ENCODE data around the gene SMIM36.

- TF ChIP-seq, protein P1, sequence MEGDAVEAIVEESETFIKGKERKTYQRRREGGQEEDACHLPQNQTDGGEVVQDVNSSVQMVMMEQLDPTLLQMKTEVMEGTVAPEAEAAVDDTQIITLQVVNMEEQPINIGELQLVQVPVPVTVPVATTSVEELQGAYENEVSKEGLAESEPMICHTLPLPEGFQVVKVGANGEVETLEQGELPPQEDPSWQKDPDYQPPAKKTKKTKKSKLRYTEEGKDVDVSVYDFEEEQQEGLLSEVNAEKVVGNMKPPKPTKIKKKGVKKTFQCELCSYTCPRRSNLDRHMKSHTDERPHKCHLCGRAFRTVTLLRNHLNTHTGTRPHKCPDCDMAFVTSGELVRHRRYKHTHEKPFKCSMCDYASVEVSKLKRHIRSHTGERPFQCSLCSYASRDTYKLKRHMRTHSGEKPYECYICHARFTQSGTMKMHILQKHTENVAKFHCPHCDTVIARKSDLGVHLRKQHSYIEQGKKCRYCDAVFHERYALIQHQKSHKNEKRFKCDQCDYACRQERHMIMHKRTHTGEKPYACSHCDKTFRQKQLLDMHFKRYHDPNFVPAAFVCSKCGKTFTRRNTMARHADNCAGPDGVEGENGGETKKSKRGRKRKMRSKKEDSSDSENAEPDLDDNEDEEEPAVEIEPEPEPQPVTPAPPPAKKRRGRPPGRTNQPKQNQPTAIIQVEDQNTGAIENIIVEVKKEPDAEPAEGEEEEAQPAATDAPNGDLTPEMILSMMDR (conservative IDR thresholded peaks at IDR 0.05; ENCODE audit: low read depth in 2 of 2), result no peak
- TF ChIP-seq, protein P2, sequence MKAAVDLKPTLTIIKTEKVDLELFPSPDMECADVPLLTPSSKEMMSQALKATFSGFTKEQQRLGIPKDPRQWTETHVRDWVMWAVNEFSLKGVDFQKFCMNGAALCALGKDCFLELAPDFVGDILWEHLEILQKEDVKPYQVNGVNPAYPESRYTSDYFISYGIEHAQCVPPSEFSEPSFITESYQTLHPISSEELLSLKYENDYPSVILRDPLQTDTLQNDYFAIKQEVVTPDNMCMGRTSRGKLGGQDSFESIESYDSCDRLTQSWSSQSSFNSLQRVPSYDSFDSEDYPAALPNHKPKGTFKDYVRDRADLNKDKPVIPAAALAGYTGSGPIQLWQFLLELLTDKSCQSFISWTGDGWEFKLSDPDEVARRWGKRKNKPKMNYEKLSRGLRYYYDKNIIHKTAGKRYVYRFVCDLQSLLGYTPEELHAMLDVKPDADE (IDR thresholded peaks at IDR 0.05), result no peak
- no peak for TF ChIP-seq CREB1 (CRISPR knock-in tag; IDR thresholded peaks at IDR 0.05; ENCODE audit: low read depth)
- no peak for TF ChIP-seq EZH2 (IDR thresholded peaks at IDR 0.05; ENCODE audit: low read depth, unreplicated experiment)
- TF ChIP-seq POLR2AphosphoS5 (IDR thresholded peaks at IDR 0.05; ENCODE audit: low read depth), result no peak
- TF ChIP-seq EZH2phosphoT487 (IDR thresholded peaks at IDR 0.05; ENCODE audit: unreplicated experiment), result no peak
- TF ChIP-seq, protein P3, sequence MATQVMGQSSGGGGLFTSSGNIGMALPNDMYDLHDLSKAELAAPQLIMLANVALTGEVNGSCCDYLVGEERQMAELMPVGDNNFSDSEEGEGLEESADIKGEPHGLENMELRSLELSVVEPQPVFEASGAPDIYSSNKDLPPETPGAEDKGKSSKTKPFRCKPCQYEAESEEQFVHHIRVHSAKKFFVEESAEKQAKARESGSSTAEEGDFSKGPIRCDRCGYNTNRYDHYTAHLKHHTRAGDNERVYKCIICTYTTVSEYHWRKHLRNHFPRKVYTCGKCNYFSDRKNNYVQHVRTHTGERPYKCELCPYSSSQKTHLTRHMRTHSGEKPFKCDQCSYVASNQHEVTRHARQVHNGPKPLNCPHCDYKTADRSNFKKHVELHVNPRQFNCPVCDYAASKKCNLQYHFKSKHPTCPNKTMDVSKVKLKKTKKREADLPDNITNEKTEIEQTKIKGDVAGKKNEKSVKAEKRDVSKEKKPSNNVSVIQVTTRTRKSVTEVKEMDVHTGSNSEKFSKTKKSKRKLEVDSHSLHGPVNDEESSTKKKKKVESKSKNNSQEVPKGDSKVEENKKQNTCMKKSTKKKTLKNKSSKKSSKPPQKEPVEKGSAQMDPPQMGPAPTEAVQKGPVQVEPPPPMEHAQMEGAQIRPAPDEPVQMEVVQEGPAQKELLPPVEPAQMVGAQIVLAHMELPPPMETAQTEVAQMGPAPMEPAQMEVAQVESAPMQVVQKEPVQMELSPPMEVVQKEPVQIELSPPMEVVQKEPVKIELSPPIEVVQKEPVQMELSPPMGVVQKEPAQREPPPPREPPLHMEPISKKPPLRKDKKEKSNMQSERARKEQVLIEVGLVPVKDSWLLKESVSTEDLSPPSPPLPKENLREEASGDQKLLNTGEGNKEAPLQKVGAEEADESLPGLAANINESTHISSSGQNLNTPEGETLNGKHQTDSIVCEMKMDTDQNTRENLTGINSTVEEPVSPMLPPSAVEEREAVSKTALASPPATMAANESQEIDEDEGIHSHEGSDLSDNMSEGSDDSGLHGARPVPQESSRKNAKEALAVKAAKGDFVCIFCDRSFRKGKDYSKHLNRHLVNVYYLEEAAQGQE (IDR thresholded peaks at IDR 0.05; ENCODE audit: unreplicated experiment), result no peak
- no peak for TF ChIP-seq ZNF331 (CRISPR knock-in tag; IDR thresholded peaks at IDR 0.05; ENCODE audit: low read depth)
- TF ChIP-seq JUNB (IDR thresholded peaks at IDR 0.05; ENCODE audit: unreplicated experiment), result no peak
- TF ChIP-seq ZNF114 (CRISPR knock-in tag; IDR thresholded peaks at IDR 0.05), result no peak
- TF ChIP-seq STAT1 (IDR thresholded peaks at IDR 0.05; ENCODE audit: unreplicated experiment), result no peak
- TF ChIP-seq ZNF462 (CRISPR knock-in tag; IDR thresholded peaks at IDR 0.05), result no peak
- TF ChIP-seq NANOG (IDR thresholded peaks at IDR 0.05; ENCODE audit: borderline replicate concordance), result no peak
These were observed 99.8 kb downstream of the SMIM36 start for GRCh38 chr17:55411463-55411855.
